ENCODE measurements around the gene SLC44A4. TPM values are rescaled to one million over a fixed set of nuclear protein-coding genes. Genes with fewer than 3 reads are reported as not detected.
A peak's percentile ranks its signal among the peaks of the same experiment; 100 is the strongest.

The SLC44A4 gene
- total RNA-seq, 1 experiment from 2014 or later = 3.1 TPM

DNA sequence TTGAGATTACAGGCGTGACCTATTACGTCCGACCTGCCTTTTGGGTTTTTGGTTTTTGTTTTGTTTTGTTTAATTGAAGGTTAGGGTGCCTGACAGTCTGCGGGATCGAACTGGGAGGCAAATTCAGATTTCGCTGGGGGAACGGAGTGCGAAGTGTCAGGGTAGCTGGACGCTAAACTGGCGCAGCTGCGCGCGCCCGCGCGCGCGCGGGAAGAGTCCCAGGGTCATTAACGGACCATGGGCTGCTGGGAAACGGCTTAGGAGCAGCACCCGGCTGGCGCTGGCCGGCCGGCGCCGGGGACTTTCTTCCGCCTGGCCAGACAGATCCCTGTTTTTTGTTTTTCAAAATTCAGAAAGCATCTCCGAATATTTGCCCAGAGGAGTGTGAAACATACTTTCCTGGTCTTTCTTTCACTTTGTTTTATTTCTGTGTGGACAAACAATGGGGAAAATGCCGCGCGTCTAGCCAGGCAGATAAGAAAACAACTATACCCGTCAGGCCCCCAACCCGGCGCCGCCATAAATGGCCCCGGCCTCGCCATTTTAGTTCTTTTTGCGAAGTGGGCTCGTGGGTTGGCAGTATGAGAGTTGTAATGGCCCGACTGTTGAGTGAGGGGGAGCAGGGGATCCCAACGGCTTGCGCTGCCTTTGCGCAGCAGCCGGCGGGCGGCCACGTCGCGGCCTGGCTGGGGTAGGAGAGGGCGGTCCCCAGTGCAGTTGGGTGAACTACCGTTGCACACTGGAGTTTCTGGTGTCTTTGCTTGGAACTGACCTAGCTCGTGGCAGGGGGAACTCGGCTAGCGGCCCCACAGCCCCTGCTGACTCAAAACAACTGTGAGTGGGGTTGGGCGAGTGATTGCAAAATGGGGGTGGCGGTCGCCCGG is 44.2 kb downstream of the SLC44A4 start:
- Mint-ChIP-seq H3K36me3 (peaks cover 48% of the 10 kb centered on the region), H3K9me3 (no peaks in the 10 kb centered on the region), H3K4me3 (peak overlapping the region; percentile 99), H3K27ac (peak overlapping the region; percentile 100), H3K27me3 (ENCODE audit: low read depth) (no peaks in the 10 kb centered on the region), H3K4me1 (peaks cover 30% of the 10 kb centered on the region)
- peak; percentile 85 for DNase-seq (ENCODE audit: low spot score)
- peak; percentile 81 for ATAC-seq
- ChIA-PET POLR2A (interaction anchor here (0.5 to 2.0 kb wide), 9 partner anchors 11 to 105 kb away, joined by 3 to 4 read pairs (median 3); partner anchors contain the start of genes LSM2, MSH5 and NEU1), CTCF (interaction anchor here (1.0 to 2.1 kb wide), 5 partner anchors 28 to 288 kb away, joined by 3 to 7 read pairs (median 5); partner anchors contain the start of genes ATP6V1G2 and NEU1)
- TF ChIP-seq ZBTB21 (CRISPR knock-in tag; IDR thresholded peaks at IDR 0.05; ENCODE audit: borderline replicate concordance) (no peak), NR1H2 (CRISPR knock-in tag; IDR thresholded peaks at IDR 0.05) (0 out of 2 replicates have a peak, but pooled peaks have one; percentile 9), ZNF317 (CRISPR knock-in tag; IDR thresholded peaks at IDR 0.05; ENCODE audit: borderline replicate concordance, low read depth) (no peak), ZNF671 (CRISPR knock-in tag; IDR thresholded peaks at IDR 0.05) (no peak), MLX (CRISPR knock-in tag; IDR thresholded peaks at IDR 0.05) (no peak), ZNF532 (CRISPR knock-in tag; IDR thresholded peaks at IDR 0.05; ENCODE audit: borderline replicate concordance) (no peak), ZNF396 (CRISPR knock-in tag; IDR thresholded peaks at IDR 0.05; ENCODE audit: borderline replicate concordance) (no peak), HMGXB4 (CRISPR knock-in tag; IDR thresholded peaks at IDR 0.05) (peak; percentile 52; the same call in 1 of the 2 replicates), ZNF512 (CRISPR knock-in tag; IDR thresholded peaks at IDR 0.05; ENCODE audit: borderline replicate concordance) (no peak), ZNF423 (CRISPR knock-in tag; IDR thresholded peaks at IDR 0.05) (no peak), JAZF1 (CRISPR knock-in tag; IDR thresholded peaks at IDR 0.05) (no peak), ATF6 (CRISPR knock-in tag; IDR thresholded peaks at IDR 0.05) (no peak), FOXP1 (CRISPR knock-in tag; IDR thresholded peaks at IDR 0.05; ENCODE audit: borderline replicate concordance) (peak; percentile 92), CREM (CRISPR knock-in tag; IDR thresholded peaks at IDR 0.05) (peak; percentile 58; the same call in 1 of the 2 replicates), NFE2L1 (CRISPR knock-in tag; IDR thresholded peaks at IDR 0.05) (no peak), CBFB (CRISPR knock-in tag; IDR thresholded peaks at IDR 0.05; ENCODE audit: low read depth) (no peak), ZBTB43 (CRISPR knock-in tag; IDR thresholded peaks at IDR 0.05) (0 out of 2 replicates have a peak, but pooled peaks have one; percentile 51), MYBL2 (CRISPR knock-in tag; IDR thresholded peaks at IDR 0.05) (no peak), NR2C2 (CRISPR knock-in tag; IDR thresholded peaks at IDR 0.05) (no peak), HMGA2 (CRISPR knock-in tag; IDR thresholded peaks at IDR 0.05) (no peak), NR3C1 (CRISPR knock-in tag; conservative IDR thresholded peaks at IDR 0.05; ENCODE audit: low read depth) (no peak), ZNF138 (CRISPR knock-in tag; conservative IDR thresholded peaks at IDR 0.05) (no peak)
- TF ChIP-seq, protein P1, sequence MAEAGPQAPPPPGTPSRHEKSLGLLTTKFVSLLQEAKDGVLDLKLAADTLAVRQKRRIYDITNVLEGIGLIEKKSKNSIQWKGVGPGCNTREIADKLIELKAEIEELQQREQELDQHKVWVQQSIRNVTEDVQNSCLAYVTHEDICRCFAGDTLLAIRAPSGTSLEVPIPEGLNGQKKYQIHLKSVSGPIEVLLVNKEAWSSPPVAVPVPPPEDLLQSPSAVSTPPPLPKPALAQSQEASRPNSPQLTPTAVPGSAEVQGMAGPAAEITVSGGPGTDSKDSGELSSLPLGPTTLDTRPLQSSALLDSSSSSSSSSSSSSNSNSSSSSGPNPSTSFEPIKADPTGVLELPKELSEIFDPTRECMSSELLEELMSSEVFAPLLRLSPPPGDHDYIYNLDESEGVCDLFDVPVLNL (CRISPR knock-in tag; IDR thresholded peaks at IDR 0.05; ENCODE audit: borderline replicate concordance, low read depth) = no peak

Measured in WTC11 (cell line).